ENCODE results near the gene ADAMTS9.

Gene ADAMTS9

GRCh38 chr3:64621726-64622395, 65.9 kb downstream of the ADAMTS9 start:
- DNase-seq (ENCODE audit: low read depth in 3 of 3): no peak

- DNase-seq (ENCODE audit: low read depth in 3 of 3): no peak
Observed at GRCh38 chr3:64621275-64621674, 66.5 kb downstream of the ADAMTS9 start.

- no peak for DNase-seq (ENCODE audit: low read depth in 3 of 3)
Observed at GRCh38 chr3:64620020-64620419, 67.8 kb downstream of the ADAMTS9 start.

DNA sequence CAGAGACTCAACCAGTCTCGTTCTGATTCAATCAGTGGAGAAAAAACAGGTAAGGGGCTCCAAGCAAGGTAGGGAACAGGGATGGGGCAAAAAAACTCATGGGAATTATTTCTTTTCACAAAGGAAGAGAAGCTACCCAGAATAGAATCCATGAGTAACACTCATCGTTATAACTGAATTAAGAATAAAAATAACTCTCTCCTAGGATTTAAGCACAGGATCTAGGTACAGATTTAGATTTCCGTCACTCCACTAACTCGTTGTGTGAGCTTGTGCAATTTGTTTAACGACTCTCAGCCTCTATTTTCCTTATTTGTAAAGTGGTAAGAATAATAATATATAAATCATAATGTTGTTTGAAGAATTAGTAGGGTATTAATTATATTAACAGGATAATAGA, 68.6 kb downstream of the ADAMTS9 start:
- no peak for DNase-seq (ENCODE audit: low read depth in 3 of 3)

- no peak for DNase-seq (ENCODE audit: low read depth in 3 of 3)
Observed at GRCh38 chr3:64617610-64618009, 70.2 kb downstream of the ADAMTS9 start.

DNA sequence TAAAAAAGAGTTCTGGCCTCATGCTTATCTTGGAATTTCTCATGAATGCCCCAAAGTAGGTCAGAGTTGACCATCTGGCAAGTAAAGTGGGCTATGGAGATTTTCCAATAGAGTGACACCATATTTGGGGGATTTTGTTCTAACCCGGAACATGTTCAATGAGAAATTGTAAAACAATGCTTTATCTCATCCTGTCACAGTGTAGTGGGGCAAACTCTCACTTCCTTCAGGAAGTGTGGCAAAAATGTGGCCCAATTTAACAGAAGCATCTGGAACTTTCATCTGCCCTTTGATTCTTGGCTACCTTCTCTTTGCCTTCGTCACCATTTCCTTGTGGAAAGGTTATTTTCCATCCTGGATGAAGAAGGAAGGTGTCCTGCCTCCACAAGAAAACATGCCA, 70.8 kb downstream of the ADAMTS9 start:
- no peak for DNase-seq (ENCODE audit: low read depth in 3 of 3)

DNA sequence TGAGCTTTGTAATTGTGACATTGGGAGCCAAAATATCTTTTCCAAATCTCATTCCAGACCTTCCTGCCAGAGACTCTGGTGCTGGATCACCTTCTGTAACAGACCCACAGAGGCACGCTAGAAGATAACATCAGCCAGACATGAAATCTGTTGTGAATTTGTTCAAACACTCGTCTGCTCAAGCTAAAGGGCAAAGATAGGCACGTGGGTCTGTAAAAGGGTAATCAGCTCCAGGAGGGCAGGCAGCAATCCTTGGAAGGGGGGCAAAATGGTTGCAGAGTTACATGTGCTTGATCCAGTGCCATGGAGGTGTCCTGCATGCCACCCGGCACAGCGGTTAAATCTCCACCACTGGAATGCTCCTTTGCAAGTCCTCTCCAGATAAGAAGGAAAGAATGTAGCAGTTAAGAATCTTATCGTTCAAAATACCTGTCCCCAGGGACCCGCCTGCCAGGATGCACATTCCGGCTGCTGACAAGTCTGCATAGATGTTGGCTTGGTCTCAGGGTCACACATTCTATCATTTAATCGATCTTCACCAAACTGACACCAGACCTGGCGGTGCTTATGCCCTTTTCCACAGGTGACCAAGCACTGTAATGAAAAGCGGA, 74.8 kb downstream of the ADAMTS9 start:
- DNase-seq (ENCODE audit: low read depth in 3 of 3): no peak

- no peak for DNase-seq (ENCODE audit: low read depth in 3 of 3)
Observed at GRCh38 chr3:64612082-64612860, 75.5 kb downstream of the ADAMTS9 start.

DNA sequence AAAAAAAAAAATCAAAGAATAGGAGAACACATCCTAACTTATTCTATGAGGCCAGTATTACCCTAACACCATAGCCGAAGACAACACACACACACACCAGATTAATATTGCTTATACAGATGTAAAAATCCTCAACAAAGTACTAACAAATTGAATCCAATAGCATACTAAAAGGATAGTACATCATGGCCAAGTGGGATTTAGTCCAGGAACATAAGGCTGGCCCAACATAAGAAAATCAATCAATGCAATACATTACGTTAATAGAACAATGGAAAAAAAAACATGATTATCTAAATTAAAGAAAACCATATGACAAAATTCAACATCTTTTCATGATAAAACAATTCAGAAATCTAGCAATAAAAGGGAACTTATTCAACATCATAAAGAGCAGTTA, 79.1 kb downstream of the ADAMTS9 start:
- no peak for DNase-seq (ENCODE audit: low read depth in 3 of 3)

GRCh38 chr3:64607032-64607551, 80.7 kb downstream of the ADAMTS9 start:
- DNase-seq (ENCODE audit: low read depth in 3 of 3): no peak

- DNase-seq (ENCODE audit: low read depth in 3 of 3): no peak
Observed at GRCh38 chr3:64604313-64604712, 83.5 kb downstream of the ADAMTS9 start.

- no peak for DNase-seq (ENCODE audit: low read depth in 3 of 3)
Observed at GRCh38 chr3:64601824-64602223, 86.0 kb downstream of the ADAMTS9 start.

- DNase-seq (ENCODE audit: low read depth in 3 of 3): no peak
Observed at GRCh38 chr3:64600246-64600950, 87.4 kb downstream of the ADAMTS9 start.

- no peak for DNase-seq (ENCODE audit: low read depth in 3 of 3)
Observed at GRCh38 chr3:64599651-64600050, 88.1 kb downstream of the ADAMTS9 start.

GRCh38 chr3:64595253-64595694, 92.5 kb downstream of the ADAMTS9 start:
- DNase-seq (ENCODE audit: low read depth in 3 of 3): no peak

GRCh38 chr3:64594134-64594533, 93.7 kb downstream of the ADAMTS9 start:
- DNase-seq (ENCODE audit: low read depth in 3 of 3): no peak

- no peak for DNase-seq (ENCODE audit: low read depth in 3 of 3)
Observed at GRCh38 chr3:64593350-64593749, 94.5 kb downstream of the ADAMTS9 start.

DNA sequence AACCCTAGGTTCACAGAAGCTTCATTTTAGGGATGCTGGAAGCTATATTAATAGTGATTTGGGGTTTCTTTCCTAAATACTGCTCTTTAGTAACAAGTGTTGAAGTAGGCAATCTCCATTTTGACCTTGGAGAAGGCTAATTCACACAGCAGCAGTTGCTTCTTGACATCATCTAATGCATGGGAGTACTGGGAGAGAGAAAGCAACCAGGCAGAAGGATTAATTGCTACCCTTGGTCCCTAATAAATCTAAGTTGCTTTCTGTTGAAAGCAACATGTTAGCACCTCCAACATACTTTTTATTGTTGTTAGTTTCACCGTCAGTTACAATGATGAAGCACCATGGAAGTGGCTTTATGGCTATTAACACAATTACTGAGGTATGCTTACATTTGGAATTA, 96.2 kb downstream of the ADAMTS9 start:
- DNase-seq (ENCODE audit: low read depth in 3 of 3): no peak

- DNase-seq (ENCODE audit: low read depth in 3 of 3): no peak
Observed at GRCh38 chr3:64588380-64588779, 99.4 kb downstream of the ADAMTS9 start.

DNA sequence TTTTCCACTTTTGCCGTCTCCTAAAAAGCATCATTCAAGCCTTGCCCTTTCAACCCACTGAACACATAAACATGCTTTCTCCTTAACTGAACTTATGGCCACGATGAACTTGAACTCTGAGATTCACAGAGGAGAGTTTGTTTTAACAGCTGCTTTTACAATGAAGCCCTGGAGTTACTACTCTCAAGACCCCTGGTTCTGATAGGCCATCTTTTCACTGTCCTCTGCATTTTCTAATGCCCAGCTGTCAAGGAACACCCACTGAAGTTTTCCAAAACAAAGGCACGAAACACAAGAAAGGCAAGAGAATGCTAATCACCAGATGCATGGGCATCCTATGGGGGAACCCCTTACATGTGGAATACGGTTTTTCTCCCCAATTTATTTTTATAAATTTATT, 100.8 kb downstream of the ADAMTS9 start:
- DNase-seq (ENCODE audit: low read depth in 3 of 3): no peak

GRCh38 chr3:64584179-64584578, 103.6 kb downstream of the ADAMTS9 start:
- DNase-seq (ENCODE audit: low read depth in 3 of 3): no peak

DNA sequence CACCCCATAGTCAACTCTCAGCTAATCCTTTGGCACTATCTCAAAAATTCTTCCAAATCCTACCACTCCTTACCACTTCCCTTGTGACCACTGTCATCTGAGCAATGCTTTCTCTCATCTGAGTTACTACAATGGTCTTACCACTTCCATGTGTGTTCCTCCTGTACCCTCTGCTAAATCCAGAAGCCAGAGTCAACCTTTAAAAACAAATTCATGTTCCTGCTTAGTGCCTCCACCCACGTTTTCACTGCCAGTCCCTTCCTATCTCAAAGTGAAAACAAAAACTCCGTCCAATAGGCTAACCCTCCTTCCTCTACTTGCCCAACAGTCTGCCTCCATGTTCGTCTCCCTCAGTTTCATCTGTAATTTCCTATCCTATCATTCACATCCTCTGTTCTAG, 109.0 kb downstream of the ADAMTS9 start:
- DNase-seq (ENCODE audit: low read depth in 3 of 3): no peak

All from stimulated activated CD4-positive, alpha-beta T cell treated with anti-CD3 and anti-CD28 coated beads, TNF-alpha, amount 100 ng/mL, for 4 hours (primary cell).